ENCODE results near the gene SERTAD3. TPM values are rescaled to one million over a fixed set of nuclear protein-coding genes. Genes with fewer than 3 reads are reported as not detected.

SERTAD3 gene
- total and polyA plus RNA-seq, 2 donors from 2014 or later: 29.9 to 38.4 TPM

GRCh38 chr19:40425450-40426287 is 18.5 kb downstream of the SERTAD3 start, which contains the start of gene SERTAD1:
SERTAD1 (minus strand) TSS chr19:40425992; CDS start chr19:40423546, 2,446 bp downstream.
- no peaks in the 10 kb centered on the region for H3K27me3 ChIP-seq (ENCODE audit: control insufficient read depth, insufficient read depth, low read length)
- DNase-seq: peak; percentile 100
- peaks cover 0 to 7% (median 3%) of the 10 kb centered on the region in 3 donors for H3K4me1 ChIP-seq (ENCODE audit: control insufficient read depth in 2 of 3, insufficient read depth in 2 of 3, low read depth in 1 of 3, low read length in 3 of 3)
- TF ChIP-seq CTCF (IDR thresholded peaks at IDR 0.05; ENCODE audit: borderline replicate concordance, extremely low read depth, insufficient read depth): peak; percentile 50
- H3K9me3 ChIP-seq (ENCODE audit: control insufficient read depth in 2 of 3, insufficient read depth in 1 of 3, low read length in 3 of 3): no peaks in the 10 kb centered on the region
- peak; percentile 98 for FAIRE-seq
- H3K36me3 ChIP-seq (ENCODE audit: control insufficient read depth in 2 of 3, insufficient read depth in 3 of 3, low read length in 3 of 3): peaks cover 0 to 18% (median 4%) of the 10 kb centered on the region in 3 donors
- H3K27ac ChIP-seq (ENCODE audit: low read depth in 2 of 2, low read length in 2 of 2): peak within 1 kb of the TSS; percentile 96 to 98
- intact Hi-C loops (cut with DNase I): no loop called here
- H3K4me3 ChIP-seq (ENCODE audit: low read length in 3 of 3): peak within 1 kb of the TSS; percentile 83 to 99 (median 96)
- H3K9ac ChIP-seq (ENCODE audit: low read length in 3 of 3): peak within 1 kb of the TSS; percentile 73 to 99 (median 81)

- FAIRE-seq: no peak
- Histone ChIP-seq H3K9me3 (ENCODE audit: control insufficient read depth in 2 of 3, insufficient read depth in 1 of 3, low read length in 3 of 3) (no peaks in the 10 kb centered on the region), H3K9ac (ENCODE audit: low read length in 3 of 3) (peak overlapping the region; percentile 36 to 99 (median 52)), H3K4me1 (ENCODE audit: control insufficient read depth in 2 of 3, insufficient read depth in 2 of 3, low read depth in 1 of 3, low read length in 3 of 3) (peaks cover 0 to 7% (median 3%) of the 10 kb centered on the region in 3 donors), H3K27me3 (ENCODE audit: control insufficient read depth, insufficient read depth, low read length) (no peaks in the 10 kb centered on the region), H3K36me3 (ENCODE audit: control insufficient read depth in 2 of 3, insufficient read depth in 3 of 3, low read length in 3 of 3) (peaks cover 0 to 18% (median 4%) of the 10 kb centered on the region in 3 donors), H3K27ac (ENCODE audit: low read depth in 2 of 2, low read length in 2 of 2) (peak overlapping the region; percentile 96 to 98), H3K4me3 (ENCODE audit: low read length in 3 of 3) (peak overlapping the region; percentile 61 to 99 (median 79))
- intact Hi-C loops (cut with DNase I): no loop called here
- no peak for TF ChIP-seq CTCF (IDR thresholded peaks at IDR 0.05; ENCODE audit: borderline replicate concordance, extremely low read depth, insufficient read depth)
- DNase-seq: peak in 2 of 5 donors; percentile 46 to 56
These were observed 19.3 kb downstream of the SERTAD3 start for GRCh38 chr19:40424637-40425449.

GRCh38 chr19:40423938-40424337 is 20.2 kb downstream of the SERTAD3 start:
- H3K36me3 ChIP-seq (ENCODE audit: control insufficient read depth in 2 of 3, insufficient read depth in 3 of 3, low read length in 3 of 3): peaks cover 0 to 18% (median 4%) of the 10 kb centered on the region in 3 donors
- DNase-seq: no peak
- peaks cover 0 to 7% (median 3%) of the 10 kb centered on the region in 3 donors for H3K4me1 ChIP-seq (ENCODE audit: control insufficient read depth in 2 of 3, insufficient read depth in 2 of 3, low read depth in 1 of 3, low read length in 3 of 3)
- FAIRE-seq: no peak
- intact Hi-C loops (cut with DNase I): no loop called here
- peak overlapping the region in 1 of 3 donors; percentile 53 for H3K4me3 ChIP-seq (ENCODE audit: low read length in 3 of 3)
- H3K27me3 ChIP-seq (ENCODE audit: control insufficient read depth, insufficient read depth, low read length): no peaks in the 10 kb centered on the region
- no peak for TF ChIP-seq CTCF (IDR thresholded peaks at IDR 0.05; ENCODE audit: borderline replicate concordance, extremely low read depth, insufficient read depth)
- no peak overlapping the region for H3K9ac ChIP-seq (ENCODE audit: low read length in 3 of 3)
- H3K9me3 ChIP-seq (ENCODE audit: control insufficient read depth in 2 of 3, insufficient read depth in 1 of 3, low read length in 3 of 3): no peaks in the 10 kb centered on the region
- no peak overlapping the region for H3K27ac ChIP-seq (ENCODE audit: low read depth in 2 of 2, low read length in 2 of 2)

All from kidney (tissue), 14 donors.